SK-MEL-5 (cell line): ENCODE measurements around the gene SCLY. TPM values are rescaled to one million over a fixed set of nuclear protein-coding genes. Genes with fewer than 3 reads are reported as not detected.
"Not testable (repeated sequence)": the region's sequence is repeated elsewhere in the genome, so short reads cannot be mapped to it uniquely, and the experiment has no call there.

ENCODE experiments used
- DNase-seq: peaks from one replicate; pipeline ENCODE4 v3.0.0-alpha.2; 2016; ENCODE audit warnings: low read depth, low spot score
- in situ Hi-C: cut with HindIII; loops from 2 replicates; pipeline ENCODE4 v1.10.0; 2016; ENCODE audit warnings: low sequenced_read_pairs, high pct_unique_total_duplicates, low pct_unique_long_range_greater_than_20kb
- total RNA-seq: library from RNA; depleted of rRNA; stranded (reverse); fragments of >200 nt; shearing (Covaris generic); gene quantifications from 2 replicates; pipeline ENCODE4 v1.2.3, GENCODE V29; 2014

Gene SCLY
- total RNA-seq, 1 experiment from 2014 or later = 64.8 TPM

GRCh38 chr2:238032755-238033337, 28.0 kb upstream of the SCLY start:
- DNase-seq = no peak
- in situ Hi-C loops = no loop called here

GRCh38 chr2:238033991-238034390, 26.8 kb upstream of the SCLY start:
- in situ Hi-C loops, DNase-seq: not testable (repeated sequence)

- in situ Hi-C loops = no loop called here
- no peak for DNase-seq
These were observed 22.6 kb upstream of the SCLY start for GRCh38 chr2:238038203-238038602.

- in situ Hi-C loops = no loop called here
- DNase-seq = peak; percentile 36
These were observed 21.6 kb upstream of the SCLY start for GRCh38 chr2:238039151-238039550.

- DNase-seq = no peak
- in situ Hi-C loops = no loop called here
These were observed 20.8 kb upstream of the SCLY start for GRCh38 chr2:238039985-238040384.

GRCh38 chr2:238040918-238041317, 19.9 kb upstream of the SCLY start:
- in situ Hi-C loops = no loop called here
- DNase-seq = no peak

GRCh38 chr2:238042090-238042489, 18.7 kb upstream of the SCLY start:
- DNase-seq = no peak
- in situ Hi-C loops = no loop called here

- DNase-seq = no peak
- in situ Hi-C loops = no loop called here
These were observed 17.8 kb upstream of the SCLY start for GRCh38 chr2:238042849-238043584.

- in situ Hi-C loops = no loop called here
- no peak for DNase-seq
These were observed 16.9 kb upstream of the SCLY start for GRCh38 chr2:238043851-238044250.

- DNase-seq = no peak
- in situ Hi-C loops = no loop called here
These were observed 15.2 kb upstream of the SCLY start for GRCh38 chr2:238045575-238045974.

- no peak for DNase-seq
- in situ Hi-C loops = no loop called here
These were observed 14.0 kb upstream of the SCLY start for GRCh38 chr2:238046725-238047270.

GRCh38 chr2:238053191-238053776, 7.5 kb upstream of the SCLY start:
- no peak for DNase-seq

GRCh38 chr2:238055841-238056240, 5.0 kb upstream of the SCLY start:
- DNase-seq = no peak
- in situ Hi-C loops = no loop called here

More at GRCh38 chr2:238053191-238053776, 7.5 kb upstream of the SCLY start:
- in situ Hi-C loops = no loop called here

GRCh38 chr2:238057696-238058575, 2.9 kb upstream of the SCLY start:
- in situ Hi-C loops, DNase-seq: not testable (repeated sequence)

- DNase-seq = no peak
- in situ Hi-C loops = no loop called here
These were observed 1.3 kb upstream of the SCLY start for GRCh38 chr2:238059505-238059904.

GRCh38 chr2:238060096-238060541, 682 bp upstream of the SCLY start:
- DNase-seq = peak; percentile 20
- in situ Hi-C loops = no loop called here

GRCh38 chr2:238061315-238062202, 758 bp downstream of the SCLY start:
- peak; percentile 53 for DNase-seq
- in situ Hi-C loops = no loop called here
